OCI-LY3 (cell line): ENCODE measurements around the gene SUGP2.

Source experiments
- EZH2phosphoT487 ChIP-seq: fragments of 200-600 bp; shearing (Covaris generic); IDR thresholded peaks from 2 replicates; pipeline ENCODE4 v1.6.1; 2018; ENCODE audit warnings: antibody characterized with exemption, mixed run types, low read depth
- TF ChIP-seq, protein P1 (sequence below): fragments of 200-600, 300-600 bp; sonication (generic); IDR thresholded peaks from 2 replicates; pipeline ENCODE4 v1.5.1; 2014; ENCODE audit warnings: antibody characterized with exemption, low read length, low read depth

DNA sequence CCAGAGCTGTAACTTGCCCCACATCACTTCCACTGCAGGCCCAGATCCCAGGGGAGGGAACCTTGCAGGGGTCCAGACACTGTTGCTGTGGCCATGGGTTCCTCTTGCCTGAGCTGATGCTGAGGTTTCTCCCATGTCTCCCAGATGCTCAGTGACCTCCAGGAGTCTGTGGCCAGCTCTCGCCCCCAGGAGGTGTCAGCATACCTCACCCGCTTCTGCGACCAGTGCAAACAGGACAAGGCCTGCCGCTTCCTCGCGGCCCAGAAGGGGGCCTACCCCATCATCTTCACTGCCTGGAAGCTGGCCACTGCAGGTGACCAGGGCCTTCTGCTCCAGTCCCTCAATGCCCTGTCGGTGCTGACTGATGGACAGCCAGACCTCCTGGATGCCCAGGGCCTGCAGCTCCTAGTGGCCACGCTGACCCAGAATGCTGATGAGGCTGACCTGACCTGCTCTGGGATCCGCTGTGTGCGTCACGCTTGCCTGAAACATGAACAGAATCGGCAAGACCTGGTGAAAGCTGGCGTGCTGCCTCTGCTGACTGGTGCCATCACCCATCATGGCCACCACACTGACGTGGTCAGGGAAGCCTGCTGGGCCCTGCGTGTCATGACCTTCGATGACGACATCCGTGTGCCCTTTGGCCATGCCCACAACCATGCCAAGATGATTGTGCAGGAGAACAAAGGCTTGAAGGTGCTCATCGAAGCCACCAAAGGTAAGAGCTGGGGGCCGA, 18.3 kb upstream of the SUGP2 start:
- TF ChIP-seq, protein P1, sequence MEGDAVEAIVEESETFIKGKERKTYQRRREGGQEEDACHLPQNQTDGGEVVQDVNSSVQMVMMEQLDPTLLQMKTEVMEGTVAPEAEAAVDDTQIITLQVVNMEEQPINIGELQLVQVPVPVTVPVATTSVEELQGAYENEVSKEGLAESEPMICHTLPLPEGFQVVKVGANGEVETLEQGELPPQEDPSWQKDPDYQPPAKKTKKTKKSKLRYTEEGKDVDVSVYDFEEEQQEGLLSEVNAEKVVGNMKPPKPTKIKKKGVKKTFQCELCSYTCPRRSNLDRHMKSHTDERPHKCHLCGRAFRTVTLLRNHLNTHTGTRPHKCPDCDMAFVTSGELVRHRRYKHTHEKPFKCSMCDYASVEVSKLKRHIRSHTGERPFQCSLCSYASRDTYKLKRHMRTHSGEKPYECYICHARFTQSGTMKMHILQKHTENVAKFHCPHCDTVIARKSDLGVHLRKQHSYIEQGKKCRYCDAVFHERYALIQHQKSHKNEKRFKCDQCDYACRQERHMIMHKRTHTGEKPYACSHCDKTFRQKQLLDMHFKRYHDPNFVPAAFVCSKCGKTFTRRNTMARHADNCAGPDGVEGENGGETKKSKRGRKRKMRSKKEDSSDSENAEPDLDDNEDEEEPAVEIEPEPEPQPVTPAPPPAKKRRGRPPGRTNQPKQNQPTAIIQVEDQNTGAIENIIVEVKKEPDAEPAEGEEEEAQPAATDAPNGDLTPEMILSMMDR: no peak
- no peak for TF ChIP-seq EZH2phosphoT487
